H4 (cell line): Measurements from ENCODE around the gene CCNL2. TPM values are rescaled to one million over a fixed set of nuclear protein-coding genes. Genes with fewer than 3 reads are reported as not detected.
A peak's percentile ranks its signal among the peaks of the same experiment; 100 is the strongest.
"Not testable (repeated sequence)": the region's sequence is repeated elsewhere in the genome, so short reads cannot be mapped to it uniquely, and the experiment has no call there.

Source experiments
- DNase-seq: peaks from one replicate; pipeline ENCODE4 v3.0.0-alpha.2; 2015; ENCODE audit warnings: low spot score
- total RNA-seq: library from RNA; depleted of rRNA; stranded (reverse); fragments of >200 nt; shearing (Covaris generic); gene quantifications from 2 replicates; pipeline ENCODE4 v1.2.3, GENCODE V29; 2014; rRNA removed

Gene CCNL2
- total RNA-seq: 46.0 and 49.4 TPM in 2 replicates

GRCh38 chr1:1399187-1399871 is at the start of gene CCNL2:
TSS of gene CCNL2 (minus strand) at chr1:1399335. CDS start at chr1:1399306, 29 bp downstream.
- peak; percentile 98 for DNase-seq

GRCh38 chr1:1446631-1447030 is 47.5 kb upstream of the CCNL2 start:
- not testable (repeated sequence) for DNase-seq

DNA sequence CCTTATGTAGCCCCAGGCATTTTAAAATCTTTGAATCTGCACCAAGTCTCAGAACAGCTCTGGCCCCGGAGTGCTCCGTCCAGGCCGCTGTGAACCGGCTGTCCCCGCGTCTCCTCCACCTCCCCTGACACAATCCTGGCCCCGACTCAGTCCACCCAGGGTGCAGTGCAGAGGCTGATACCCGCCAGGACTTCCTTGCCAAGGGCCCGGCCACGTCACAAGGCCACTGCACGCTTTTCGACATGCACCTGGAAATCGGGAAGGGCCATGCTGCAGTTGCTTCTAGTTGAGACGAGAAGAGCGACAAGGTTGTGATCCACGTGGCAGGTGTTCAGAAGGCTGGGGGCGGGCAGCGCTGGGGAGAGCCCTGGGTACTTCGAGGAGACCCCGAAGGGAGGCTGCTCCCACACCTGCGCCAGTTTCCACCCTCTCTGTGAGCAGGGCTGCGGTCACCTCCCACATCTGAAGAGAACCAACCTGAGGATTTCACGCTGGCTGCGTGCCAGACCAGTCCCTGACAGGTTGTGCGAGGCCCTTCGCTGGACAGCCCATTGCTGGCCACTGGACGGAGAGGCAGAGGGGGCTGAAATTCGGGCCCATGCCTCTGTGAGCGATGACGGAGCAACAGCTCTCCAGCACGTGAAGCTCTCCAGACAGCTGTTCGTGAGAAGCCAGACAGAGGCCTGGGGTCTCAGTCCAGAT is 43.1 kb upstream of the CCNL2 start:
- no peak for DNase-seq

GRCh38 chr1:1441002-1441888 is 42.1 kb upstream of the CCNL2 start:
- no peak for DNase-seq

DNA sequence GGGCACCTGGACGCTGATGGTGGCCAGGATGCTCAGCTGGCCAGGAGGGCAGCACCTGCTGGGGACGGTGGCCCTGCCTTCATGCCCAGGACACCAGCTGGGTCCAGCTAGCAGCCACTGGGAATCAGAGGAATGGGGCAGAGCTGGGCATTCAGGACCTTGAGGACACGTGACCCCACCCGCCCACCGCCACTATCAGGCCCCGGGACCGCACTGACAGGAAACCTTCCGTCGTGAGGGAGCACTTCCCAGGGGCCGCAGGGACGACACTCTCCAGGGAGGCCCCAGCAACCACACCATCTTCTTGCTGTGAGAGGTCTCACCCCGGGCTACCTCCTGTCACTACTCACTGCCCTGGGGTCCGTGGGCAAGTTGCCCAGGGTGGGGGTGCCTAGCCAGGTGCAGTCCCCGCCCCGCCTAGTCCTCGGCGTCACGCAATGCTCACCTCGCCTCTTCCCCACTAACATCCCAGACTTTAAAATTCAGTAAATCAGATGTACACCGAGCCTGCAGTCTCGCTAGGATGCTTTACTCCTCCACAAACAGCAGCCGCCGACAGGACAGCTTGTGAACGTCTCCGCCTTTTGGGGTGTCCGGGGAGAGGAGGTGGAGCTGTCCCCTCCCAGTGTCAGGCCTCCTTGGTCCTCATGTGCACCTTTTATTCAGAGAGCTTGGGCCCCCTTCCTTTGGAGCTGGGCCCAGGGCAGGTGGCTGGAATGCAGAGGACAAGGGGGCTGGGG is 41.3 kb upstream of the CCNL2 start:
- DNase-seq: no peak

DNA sequence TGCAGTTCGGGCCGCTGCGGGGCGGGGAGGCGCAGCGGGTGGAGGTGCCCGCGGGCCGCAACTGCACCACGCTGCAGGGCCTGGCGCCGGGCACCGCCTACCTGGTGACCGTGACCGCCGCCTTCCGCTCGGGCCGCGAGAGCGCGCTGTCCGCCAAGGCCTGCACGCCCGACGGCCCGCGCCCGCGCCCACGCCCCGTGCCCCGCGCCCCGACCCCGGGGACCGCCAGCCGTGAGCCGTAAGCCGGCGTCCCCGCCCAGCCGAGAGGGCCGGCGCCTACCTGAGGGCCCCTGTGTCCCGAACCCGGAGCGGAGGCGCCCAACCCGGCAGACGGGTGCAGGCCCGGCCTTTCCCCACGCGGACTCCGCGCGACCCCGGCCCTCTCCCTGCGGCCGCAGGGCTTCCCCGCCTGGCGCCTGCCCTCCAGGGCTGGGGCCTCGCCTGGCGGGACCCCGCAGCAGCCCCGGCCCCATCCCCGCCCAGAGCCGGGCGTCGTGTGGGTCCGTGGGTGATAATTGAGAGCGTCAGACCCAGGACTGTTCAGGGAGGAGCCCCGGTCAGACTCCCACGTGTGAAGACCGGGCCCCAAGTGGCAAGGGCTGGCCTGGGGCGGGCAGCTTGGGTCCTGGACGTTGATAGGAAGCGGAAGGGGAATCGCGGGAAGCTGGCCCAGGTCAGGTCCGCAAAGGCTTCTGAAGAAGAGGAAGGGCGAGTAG is 40.6 kb upstream of the CCNL2 start:
- no peak for DNase-seq

DNA sequence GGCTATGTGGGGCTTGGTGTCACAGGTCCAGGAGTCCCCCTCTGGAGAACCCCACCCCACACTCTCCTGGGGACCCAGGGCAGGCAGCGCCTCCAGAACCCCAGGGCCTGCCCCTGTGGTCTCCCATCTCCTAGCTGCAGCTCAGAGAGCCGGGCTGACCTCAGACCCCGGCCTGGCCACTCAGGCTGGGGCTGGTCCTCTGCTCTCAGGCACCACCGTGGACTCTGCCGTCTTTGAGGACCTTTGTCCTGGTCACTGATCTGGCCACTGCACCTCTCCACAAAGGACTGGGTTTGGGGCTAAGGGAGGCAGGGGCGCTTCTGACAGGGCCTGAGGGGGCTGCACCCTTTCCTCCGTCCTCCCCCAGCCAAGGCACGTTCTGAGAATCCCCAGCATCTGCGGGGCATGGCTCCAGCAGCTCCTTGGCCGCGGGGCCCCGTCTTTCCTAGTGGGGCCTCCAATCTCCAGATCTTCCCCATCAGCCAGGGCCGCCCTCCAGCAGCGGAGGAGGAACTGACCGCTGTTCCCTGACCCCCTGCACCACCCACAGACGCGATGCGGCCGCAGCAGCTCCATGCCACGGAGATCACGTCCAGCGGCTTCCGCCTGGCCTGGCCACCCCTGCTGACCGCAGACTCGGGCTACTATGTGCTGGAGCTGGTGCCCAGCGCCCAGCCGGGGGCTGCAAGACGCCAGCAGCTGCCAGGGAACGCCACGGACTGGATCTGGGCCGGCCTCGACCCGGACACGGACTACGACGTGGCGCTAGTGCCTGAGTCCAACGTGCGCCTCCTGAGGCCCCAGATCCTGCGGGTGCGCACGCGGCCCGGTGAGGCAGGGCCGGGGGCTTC is 39.6 kb upstream of the CCNL2 start:
- DNase-seq: no peak

DNA sequence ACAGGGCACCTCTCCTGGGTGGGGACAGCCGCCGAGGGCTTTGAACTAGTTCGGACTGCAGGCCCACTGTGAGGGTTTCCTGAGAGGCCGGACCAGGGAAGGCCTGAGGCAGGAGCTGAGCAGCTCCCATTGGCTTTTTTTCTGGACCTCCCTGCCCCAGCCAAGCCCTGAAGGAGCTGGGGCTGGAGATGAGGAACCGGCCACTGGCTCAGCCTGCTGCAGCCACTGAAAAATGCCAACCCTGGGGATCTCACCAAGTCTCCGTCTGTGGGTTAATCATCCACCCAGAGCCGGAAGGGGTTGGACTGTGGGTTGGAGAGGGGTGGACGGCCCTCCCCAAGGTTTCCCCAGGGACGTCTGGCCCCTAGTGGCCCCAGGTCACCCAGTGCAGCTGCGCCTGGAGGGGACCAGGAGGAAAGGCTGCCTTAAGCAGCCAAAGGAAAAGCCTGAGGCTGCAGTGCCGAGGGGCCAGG is 38.8 kb upstream of the CCNL2 start:
- no peak for DNase-seq

DNA sequence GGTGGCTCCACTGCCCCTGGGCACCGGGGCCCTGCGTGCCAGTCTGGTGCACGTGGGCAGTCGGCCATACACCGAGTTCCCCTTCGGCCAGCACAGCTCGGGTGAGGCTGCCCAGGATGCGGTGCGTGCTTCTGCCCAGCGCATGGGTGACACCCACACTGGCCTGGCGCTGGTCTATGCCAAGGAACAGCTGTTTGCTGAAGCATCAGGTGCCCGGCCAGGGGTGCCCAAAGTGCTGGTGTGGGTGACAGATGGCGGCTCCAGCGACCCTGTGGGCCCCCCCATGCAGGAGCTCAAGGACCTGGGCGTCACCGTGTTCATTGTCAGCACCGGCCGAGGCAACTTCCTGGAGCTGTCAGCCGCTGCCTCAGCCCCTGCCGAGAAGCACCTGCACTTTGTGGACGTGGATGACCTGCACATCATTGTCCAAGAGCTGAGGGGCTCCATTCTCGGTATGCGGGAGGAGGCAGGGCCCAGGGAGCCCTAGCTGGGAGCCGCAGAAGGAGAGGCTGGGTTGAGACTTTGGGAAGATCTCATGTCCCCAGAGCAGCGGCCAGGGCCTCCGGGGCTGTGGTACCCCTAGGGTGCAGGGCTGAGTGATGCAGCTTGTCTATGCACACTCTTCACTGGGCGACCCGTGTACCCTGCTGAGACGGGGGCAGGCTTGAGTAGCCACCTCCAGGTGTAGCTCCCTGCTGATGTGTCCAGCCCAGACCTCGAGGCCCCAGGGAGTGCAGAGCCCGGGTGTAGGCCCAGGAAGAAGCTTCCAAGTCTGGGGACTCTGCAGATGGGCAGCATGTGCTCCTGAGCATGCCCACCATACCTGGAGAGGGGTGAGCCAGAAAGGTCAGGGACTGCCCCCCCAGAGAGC is 38.1 kb upstream of the CCNL2 start:
- DNase-seq: no peak

DNA sequence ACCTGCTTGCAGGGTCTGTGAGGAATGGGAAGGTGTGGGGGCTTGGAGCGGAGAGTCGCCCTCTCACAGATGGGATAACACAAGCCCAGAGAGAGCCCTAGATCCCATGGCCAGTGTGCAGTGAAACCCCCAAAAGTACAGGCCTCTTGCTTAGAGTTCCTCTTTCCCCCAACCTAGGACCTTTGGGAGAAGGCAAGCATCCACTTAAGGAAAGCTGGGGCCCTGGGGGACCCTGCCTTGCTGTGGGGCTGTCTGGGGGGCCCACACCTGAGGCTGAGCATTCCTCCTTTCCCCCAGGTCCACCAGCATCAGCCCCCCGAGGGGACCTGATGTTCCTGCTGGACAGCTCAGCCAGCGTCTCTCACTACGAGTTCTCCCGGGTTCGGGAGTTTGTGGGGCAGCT is 37.5 kb upstream of the CCNL2 start:
- DNase-seq: no peak

DNA sequence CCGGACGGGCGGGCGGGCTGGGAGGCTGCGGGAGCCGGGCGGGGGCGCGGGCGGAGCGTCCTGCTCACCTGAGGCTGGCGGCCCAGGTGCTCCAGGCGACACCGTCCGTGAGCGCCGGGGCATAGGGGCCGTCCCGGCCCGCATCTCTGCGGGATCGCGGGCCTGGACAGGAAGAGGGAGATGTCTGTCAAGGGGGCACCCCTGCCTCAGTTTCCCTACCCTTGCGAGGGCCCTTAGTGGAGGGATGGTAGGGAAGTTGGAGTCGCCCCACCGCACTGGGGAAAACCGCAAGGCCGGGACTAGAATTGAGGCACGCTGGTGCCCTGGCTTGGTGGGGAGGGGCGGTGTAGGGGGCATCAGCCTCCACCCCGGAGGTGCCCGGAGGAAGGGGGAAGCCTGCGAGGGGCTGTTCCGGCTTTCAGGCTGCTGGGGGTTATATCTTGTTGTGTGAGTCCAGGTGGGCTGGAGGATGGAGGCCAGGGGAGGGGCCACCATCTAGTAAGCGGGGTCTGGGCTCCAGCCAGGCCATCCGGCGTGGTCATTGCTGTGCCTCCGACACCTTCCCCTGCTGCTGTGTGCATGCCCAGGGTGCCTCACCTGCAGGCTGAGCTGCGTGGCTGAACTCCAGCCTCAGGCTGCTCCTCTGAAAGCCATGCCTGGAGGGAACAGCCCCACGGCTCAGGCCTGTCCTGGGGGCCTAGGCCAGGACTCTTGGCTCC is 36.9 kb upstream of the CCNL2 start:
- DNase-seq: no peak

GRCh38 chr1:1435106-1435903 is 36.2 kb upstream of the CCNL2 start, which contains the start of gene VWA1:
TSS of gene VWA1 (plus strand) at chr1:1435690. CDS start at chr1:1435749, 59 bp downstream.
- no peak for DNase-seq

DNA sequence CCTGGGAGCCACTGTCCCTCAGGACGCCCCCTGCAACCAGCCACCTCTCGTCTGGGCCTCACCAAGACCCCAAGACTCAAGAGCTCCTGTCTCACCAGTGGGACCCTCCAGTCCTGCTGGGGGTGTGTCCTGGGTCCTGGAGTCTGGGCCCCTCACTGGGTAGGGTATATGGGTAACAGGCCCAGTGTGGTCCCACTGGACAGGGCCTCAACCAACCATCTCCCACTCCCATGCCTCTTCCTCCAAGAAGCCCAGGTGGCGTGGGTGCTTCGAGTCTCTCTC is 35.6 kb upstream of the CCNL2 start:
- no peak for DNase-seq

- DNase-seq: no peak
These were observed 35.1 kb upstream of the CCNL2 start for GRCh38 chr1:1434131-1434823.

GRCh38 chr1:1433804-1434130 is 34.6 kb upstream of the CCNL2 start:
- DNase-seq: no peak

GRCh38 chr1:1432951-1433803 is 34.0 kb upstream of the CCNL2 start:
- no peak for DNase-seq
